Testis (tissue), 2 donors: ENCODE results near the gene TBP.

Experiments used
- CTCF ChIP-seq, 3 experiments: fragments of 450-650 bp in 2 of 3; fragments of 200-600 bp in 1 of 3; sonication (generic) in 1 of 3; IDR thresholded peaks; one replicate each; pipeline ENCODE4 v1.5.1; 2016 to 2019; ENCODE audit warnings: antibody characterized with exemption in 3 of 3, mild to moderate bottlenecking in 2 of 3, moderate library complexity in 1 of 3
- POLR2A ChIP-seq: fragments of 450-650 bp; IDR thresholded peaks from one replicate; pipeline ENCODE4 v1.6.1; 2017; ENCODE audit warnings: antibody characterized with exemption, mild to moderate bottlenecking, moderate library complexity

GRCh38 chr6:170537329-170537728, 16.8 kb upstream of the TBP start:
- TF ChIP-seq CTCF (IDR thresholded peaks at IDR 0.05): no peak
- TF ChIP-seq POLR2A: no peak
